ENCODE measurements around the gene LGI4. TPM values are rescaled to one million over a fixed set of nuclear protein-coding genes. Genes with fewer than 3 reads are reported as not detected.

LGI4 gene
- total and polyA plus RNA-seq, 2 experiments from 2014 or later = 3.4 to 4.3 TPM

GRCh38 chr19:35124098-35125060 is 10.5 kb downstream of the LGI4 start:
- Histone ChIP-seq H3F3A (replicated peaks; ENCODE audit: low read depth) (no peaks in the 10 kb centered on the region), H3K27me3 (ENCODE audit: insufficient read depth) (no peaks in the 10 kb centered on the region), H3K36me3 (ENCODE audit: insufficient read depth) (no peaks in the 10 kb centered on the region), H3K9me2 (ENCODE audit: insufficient read depth) (no peaks in the 10 kb centered on the region), H3K79me2 (replicated peaks; ENCODE audit: insufficient read depth) (no peaks in the 10 kb centered on the region), H3K4me1 (ENCODE audit: insufficient read depth) (peaks cover 9% of the 10 kb centered on the region), H2AFZ (no peak overlapping the region), H3K4me3 (peak overlapping the region; percentile 37; the same call in 1 of the 2 replicates), H3K4me2 (peak overlapping the region; percentile 67; the same call in 1 of the 2 replicates), H3K27ac (ENCODE audit: low read depth) (no peak overlapping the region), H4K20me1 (replicated peaks; ENCODE audit: insufficient read depth) (no peaks in the 10 kb centered on the region)
- no peaks in the 10 kb centered on the region for H3K36me3 Mint-ChIP-seq (ENCODE audit: low read depth)
- H3K27ac Mint-ChIP-seq = no peak overlapping the region
- H3K9me3 Mint-ChIP-seq = no peaks in the 10 kb centered on the region
- H3K4me3 Mint-ChIP-seq = peak overlapping the region; percentile 5; the same call in 2 of the 3 replicates
- ATAC-seq = peak; percentile 64
- TF ChIP-seq ZNF331 (CRISPR knock-in tag; IDR thresholded peaks at IDR 0.05; ENCODE audit: low read depth) = no peak
- no peak for TF ChIP-seq ZNF114 (CRISPR knock-in tag; IDR thresholded peaks at IDR 0.05)
- peak; percentile 62 for TF ChIP-seq POLR2AphosphoS5 (IDR thresholded peaks at IDR 0.05; ENCODE audit: low read depth)
- no peak for TF ChIP-seq JUNB (IDR thresholded peaks at IDR 0.05; ENCODE audit: unreplicated experiment)
- H3K27me3 Mint-ChIP-seq (ENCODE audit: insufficient read depth, low read depth, poor library complexity) = peaks cover 6% of the 10 kb centered on the region
- peak; percentile 64 for DNase-seq (ENCODE audit: low spot score)
- peaks cover 22% of the 10 kb centered on the region; the same call in 2 of the 3 replicates for H3K4me1 Mint-ChIP-seq

- no peaks in the 10 kb centered on the region for H3K36me3 Mint-ChIP-seq (ENCODE audit: low read depth)
- H3K27me3 Mint-ChIP-seq (ENCODE audit: insufficient read depth, low read depth, poor library complexity) = peaks cover 10% of the 10 kb centered on the region
- H4K20me1 ChIP-seq (replicated peaks; ENCODE audit: insufficient read depth) = no peaks in the 10 kb centered on the region
- H3K4me2 ChIP-seq = 0 out of 2 replicates have a peak overlapping the region, but pooled peaks have one; percentile 67
- H3K36me3 ChIP-seq (ENCODE audit: insufficient read depth) = no peaks in the 10 kb centered on the region
- peaks cover 14% of the 10 kb centered on the region for H3K4me1 ChIP-seq (ENCODE audit: insufficient read depth)
- H3K9me3 Mint-ChIP-seq = no peaks in the 10 kb centered on the region
- DNase-seq (ENCODE audit: low spot score) = no peak
- no peak overlapping the region for H3K4me3 Mint-ChIP-seq
- no peaks in the 10 kb centered on the region for H3K79me2 ChIP-seq (replicated peaks; ENCODE audit: insufficient read depth)
- H3K9me2 ChIP-seq (ENCODE audit: insufficient read depth) = no peaks in the 10 kb centered on the region
- ATAC-seq = no peak
- TF ChIP-seq CTCF (conservative IDR thresholded peaks at IDR 0.05; ENCODE audit: low read depth in 2 of 2) = no peak
- no peak for TF ChIP-seq ZNF331 (CRISPR knock-in tag; IDR thresholded peaks at IDR 0.05; ENCODE audit: low read depth)
- no peak for TF ChIP-seq NANOG (IDR thresholded peaks at IDR 0.05; ENCODE audit: borderline replicate concordance)
- no peak for TF ChIP-seq STAT1 (IDR thresholded peaks at IDR 0.05; ENCODE audit: unreplicated experiment)
- no peak for TF ChIP-seq ETS1 (IDR thresholded peaks at IDR 0.05)
- TF ChIP-seq EZH2phosphoT487 (IDR thresholded peaks at IDR 0.05; ENCODE audit: unreplicated experiment) = no peak
- TF ChIP-seq POLR2AphosphoS5 (IDR thresholded peaks at IDR 0.05; ENCODE audit: low read depth) = no peak
- TF ChIP-seq JUNB (IDR thresholded peaks at IDR 0.05; ENCODE audit: unreplicated experiment) = no peak
- no peak for TF ChIP-seq ZNF462 (CRISPR knock-in tag; IDR thresholded peaks at IDR 0.05)
- H3K27ac ChIP-seq (ENCODE audit: low read depth) = no peak overlapping the region
- no peaks in the 10 kb centered on the region for H3F3A ChIP-seq (replicated peaks; ENCODE audit: low read depth)
- H3K4me3 ChIP-seq = no peak overlapping the region
- peak overlapping the region; percentile 81; the same call in 1 of the 2 replicates for H2AFZ ChIP-seq
- H3K4me1 Mint-ChIP-seq = peaks cover 26% of the 10 kb centered on the region; the same call in 2 of the 3 replicates
- H3K27me3 ChIP-seq (ENCODE audit: insufficient read depth) = no peaks in the 10 kb centered on the region
- no peak overlapping the region for H3K27ac Mint-ChIP-seq
These were observed 11.3 kb downstream of the LGI4 start for GRCh38 chr19:35123573-35123972.

Data from GM23338 (cell line).